ENCODE data around the gene NOCT.
"Not testable (repeated sequence)": the region's sequence is repeated elsewhere in the genome, so short reads cannot be mapped to it uniquely, and the experiment has no call there.

Gene NOCT

GRCh38 chr4:139015948-139016471 lies 429 bp downstream of the NOCT start:
- H3K27ac ChIP-seq: peak overlapping the region; percentile 84 to 87
- TF ChIP-seq, protein P1, sequence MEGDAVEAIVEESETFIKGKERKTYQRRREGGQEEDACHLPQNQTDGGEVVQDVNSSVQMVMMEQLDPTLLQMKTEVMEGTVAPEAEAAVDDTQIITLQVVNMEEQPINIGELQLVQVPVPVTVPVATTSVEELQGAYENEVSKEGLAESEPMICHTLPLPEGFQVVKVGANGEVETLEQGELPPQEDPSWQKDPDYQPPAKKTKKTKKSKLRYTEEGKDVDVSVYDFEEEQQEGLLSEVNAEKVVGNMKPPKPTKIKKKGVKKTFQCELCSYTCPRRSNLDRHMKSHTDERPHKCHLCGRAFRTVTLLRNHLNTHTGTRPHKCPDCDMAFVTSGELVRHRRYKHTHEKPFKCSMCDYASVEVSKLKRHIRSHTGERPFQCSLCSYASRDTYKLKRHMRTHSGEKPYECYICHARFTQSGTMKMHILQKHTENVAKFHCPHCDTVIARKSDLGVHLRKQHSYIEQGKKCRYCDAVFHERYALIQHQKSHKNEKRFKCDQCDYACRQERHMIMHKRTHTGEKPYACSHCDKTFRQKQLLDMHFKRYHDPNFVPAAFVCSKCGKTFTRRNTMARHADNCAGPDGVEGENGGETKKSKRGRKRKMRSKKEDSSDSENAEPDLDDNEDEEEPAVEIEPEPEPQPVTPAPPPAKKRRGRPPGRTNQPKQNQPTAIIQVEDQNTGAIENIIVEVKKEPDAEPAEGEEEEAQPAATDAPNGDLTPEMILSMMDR (IDR thresholded peaks at IDR 0.05): no peak
- no peaks in the 10 kb centered on the region for H3K9me3 ChIP-seq
- no peaks in the 10 kb centered on the region for H3K36me3 ChIP-seq
- H3K4me1 ChIP-seq: peaks cover 0 to 20% (median 8%) of the 10 kb centered on the region in 4 donors
- DNase-seq: peak in 1 of 2 donors; percentile 31
- H3K27me3 ChIP-seq: no peaks in the 10 kb centered on the region
- peak overlapping the region; percentile 64 to 79 for H3K4me3 ChIP-seq
- intact Hi-C loops (cut with DNase I; ENCODE audit: low total_unique reads): loop anchor here (10.0 kb wide), 1 partner anchor 159 kb away; the partner anchor contains the start of gene ELF2

DNA sequence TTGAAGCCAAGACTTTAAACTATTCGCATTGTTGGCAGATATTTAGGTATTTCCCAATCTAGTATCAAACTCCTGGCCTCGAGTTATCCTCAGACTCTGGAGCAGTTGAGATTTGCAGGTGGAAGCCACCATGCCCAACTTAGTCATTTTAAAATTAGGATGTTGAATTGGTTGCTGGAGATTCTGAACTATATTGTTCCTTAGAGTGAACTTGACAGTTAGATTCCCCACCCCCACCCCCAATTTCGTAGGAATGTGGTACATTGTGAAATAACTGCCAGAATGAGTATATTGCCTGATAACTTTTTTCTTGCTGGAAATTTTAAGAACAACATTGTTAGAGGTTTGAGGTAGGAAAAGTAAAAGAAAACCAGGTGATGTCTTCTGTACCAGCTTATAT lies 2.3 kb downstream of the NOCT start:
- Histone ChIP-seq H3K27me3 (no peaks in the 10 kb centered on the region), H3K36me3 (no peaks in the 10 kb centered on the region), H3K4me3 (no peak overlapping the region), H3K27ac (no peak overlapping the region), H3K9me3 (no peaks in the 10 kb centered on the region), H3K4me1 (peaks cover 0 to 20% (median 8%) of the 10 kb centered on the region in 4 donors)
- TF ChIP-seq, protein P1 (IDR thresholded peaks at IDR 0.05): no peak
- intact Hi-C loops (cut with DNase I; ENCODE audit: low total_unique reads): loop anchor here (10.0 kb wide), 1 partner anchor 157 kb away; the partner anchor contains the start of gene ELF2
- no peak for DNase-seq

- Histone ChIP-seq H3K27ac (no peak overlapping the region), H3K27me3 (no peaks in the 10 kb centered on the region), H3K9me3 (no peaks in the 10 kb centered on the region), H3K36me3 (no peaks in the 10 kb centered on the region), H3K4me1 (peaks cover 0 to 20% (median 8%) of the 10 kb centered on the region in 4 donors), H3K4me3 (no peak overlapping the region)
- intact Hi-C loops (cut with DNase I; ENCODE audit: low total_unique reads): loop anchor here (10.0 kb wide), 1 partner anchor 156 kb away; the partner anchor contains the start of gene ELF2
- DNase-seq: no peak
- TF ChIP-seq, protein P1 (IDR thresholded peaks at IDR 0.05): no peak
Observed at GRCh38 chr4:139018501-139018900, 2.9 kb downstream of the NOCT start.

GRCh38 chr4:139018971-139019758 lies 3.6 kb downstream of the NOCT start:
- Histone ChIP-seq H3K27ac (no peak overlapping the region), H3K36me3 (no peaks in the 10 kb centered on the region), H3K4me3 (no peak overlapping the region), H3K27me3 (no peaks in the 10 kb centered on the region), H3K4me1 (peaks cover 0 to 16% (median 7%) of the 10 kb centered on the region in 4 donors), H3K9me3 (no peaks in the 10 kb centered on the region)
- TF ChIP-seq, protein P1 (IDR thresholded peaks at IDR 0.05): no peak
- DNase-seq: no peak
- intact Hi-C loops (cut with DNase I; ENCODE audit: low total_unique reads): loop anchor here (10.0 kb wide), 1 partner anchor 156 kb away; the partner anchor contains the start of gene ELF2

DNA sequence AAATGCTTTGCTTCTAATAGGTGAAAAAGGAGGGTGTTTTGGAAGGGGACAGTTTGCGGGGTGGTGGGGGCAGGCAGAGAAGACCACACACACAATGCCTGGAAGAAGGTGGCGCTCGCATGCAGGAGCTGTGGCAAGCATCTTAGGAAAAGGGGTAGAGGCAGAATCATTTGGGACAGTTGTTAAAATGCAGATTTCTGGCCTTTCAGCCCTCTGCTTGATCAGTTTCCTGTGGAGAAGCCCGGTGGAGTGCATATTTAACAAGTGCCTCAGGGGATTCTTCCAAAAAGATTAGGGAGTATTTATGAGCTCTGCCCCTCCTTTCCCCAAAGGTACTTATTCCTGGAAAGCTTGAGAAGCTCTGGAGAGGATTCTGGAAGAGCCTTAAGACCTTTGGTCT lies 4.8 kb downstream of the NOCT start:
- H3K4me3 ChIP-seq: no peak overlapping the region
- H3K27me3 ChIP-seq: no peaks in the 10 kb centered on the region
- no peaks in the 10 kb centered on the region for H3K9me3 ChIP-seq
- H3K27ac ChIP-seq: no peak overlapping the region
- intact Hi-C loops (cut with DNase I; ENCODE audit: low total_unique reads): no loop called here
- H3K4me1 ChIP-seq: peaks cover 0 to 6% (median under 1%) of the 10 kb centered on the region in 4 donors
- TF ChIP-seq, protein P1 (IDR thresholded peaks at IDR 0.05): no peak
- no peak for DNase-seq
- no peaks in the 10 kb centered on the region for H3K36me3 ChIP-seq

DNA sequence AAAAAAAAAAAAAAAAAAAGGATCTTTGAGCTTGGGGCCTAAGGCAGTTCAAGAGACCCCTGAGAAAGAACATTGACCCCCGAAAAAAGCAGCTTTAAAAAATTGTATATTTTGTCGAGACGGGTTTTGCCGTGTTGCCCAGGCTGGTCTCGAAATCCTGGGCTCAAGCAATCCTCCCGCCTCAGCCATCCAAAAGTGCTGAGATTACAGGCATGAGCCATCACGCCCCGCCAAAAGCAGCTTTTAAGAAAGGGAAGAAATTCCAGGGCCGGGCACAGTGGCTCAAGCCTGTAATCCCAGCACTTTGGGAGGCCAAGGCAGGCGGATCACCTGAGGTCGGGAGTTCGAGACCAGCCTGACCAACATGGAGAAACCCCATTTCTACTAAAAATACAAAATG lies 5.5 kb downstream of the NOCT start:
- H3K4me1 ChIP-seq: not testable (repeated sequence)

More for the DNA sequence above, 5.5 kb downstream of the NOCT start:
- DNase-seq; H3K27ac ChIP-seq; H3K4me3 ChIP-seq; H3K36me3 ChIP-seq; H3K27me3 ChIP-seq; H3K9me3 ChIP-seq; intact Hi-C loops (cut with DNase I; ENCODE audit: low total_unique reads): not testable (repeated sequence)
